GM13976 (cell line): ENCODE results near the gene CLRN3.

ENCODE experiments used
- DNase-seq: peaks from one replicate; pipeline ENCODE4 v3.0.0; 2012; ENCODE audit warnings: low spot score
- in situ Hi-C: fragments of 300-500 bp; cut with MboI; formaldehyde crosslinking; loops from one replicate; pipeline ENCODE4 v1.12.0; 2022; ENCODE audit warnings: low sequenced_read_pairs, mixed read lengths, inconsistent platforms; ENCODE audit not compliant: unreplicated experiment
- TF ChIP-seq, protein P1 (sequence below): IDR thresholded peaks from 2 replicates; pipeline ENCODE4 v1.5.1; 2012; ENCODE audit warnings: borderline replicate concordance, mild to moderate bottlenecking; ENCODE audit not compliant: insufficient read depth; ENCODE audit errors: extremely low read depth, missing control alignments, control extremely low read depth

The CLRN3 gene

GRCh38 chr10:127845756-127846155 is 47.0 kb downstream of the CLRN3 start:
- no peak for DNase-seq
- TF ChIP-seq, protein P1, sequence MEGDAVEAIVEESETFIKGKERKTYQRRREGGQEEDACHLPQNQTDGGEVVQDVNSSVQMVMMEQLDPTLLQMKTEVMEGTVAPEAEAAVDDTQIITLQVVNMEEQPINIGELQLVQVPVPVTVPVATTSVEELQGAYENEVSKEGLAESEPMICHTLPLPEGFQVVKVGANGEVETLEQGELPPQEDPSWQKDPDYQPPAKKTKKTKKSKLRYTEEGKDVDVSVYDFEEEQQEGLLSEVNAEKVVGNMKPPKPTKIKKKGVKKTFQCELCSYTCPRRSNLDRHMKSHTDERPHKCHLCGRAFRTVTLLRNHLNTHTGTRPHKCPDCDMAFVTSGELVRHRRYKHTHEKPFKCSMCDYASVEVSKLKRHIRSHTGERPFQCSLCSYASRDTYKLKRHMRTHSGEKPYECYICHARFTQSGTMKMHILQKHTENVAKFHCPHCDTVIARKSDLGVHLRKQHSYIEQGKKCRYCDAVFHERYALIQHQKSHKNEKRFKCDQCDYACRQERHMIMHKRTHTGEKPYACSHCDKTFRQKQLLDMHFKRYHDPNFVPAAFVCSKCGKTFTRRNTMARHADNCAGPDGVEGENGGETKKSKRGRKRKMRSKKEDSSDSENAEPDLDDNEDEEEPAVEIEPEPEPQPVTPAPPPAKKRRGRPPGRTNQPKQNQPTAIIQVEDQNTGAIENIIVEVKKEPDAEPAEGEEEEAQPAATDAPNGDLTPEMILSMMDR = no peak
- in situ Hi-C loops = no loop called here

DNA sequence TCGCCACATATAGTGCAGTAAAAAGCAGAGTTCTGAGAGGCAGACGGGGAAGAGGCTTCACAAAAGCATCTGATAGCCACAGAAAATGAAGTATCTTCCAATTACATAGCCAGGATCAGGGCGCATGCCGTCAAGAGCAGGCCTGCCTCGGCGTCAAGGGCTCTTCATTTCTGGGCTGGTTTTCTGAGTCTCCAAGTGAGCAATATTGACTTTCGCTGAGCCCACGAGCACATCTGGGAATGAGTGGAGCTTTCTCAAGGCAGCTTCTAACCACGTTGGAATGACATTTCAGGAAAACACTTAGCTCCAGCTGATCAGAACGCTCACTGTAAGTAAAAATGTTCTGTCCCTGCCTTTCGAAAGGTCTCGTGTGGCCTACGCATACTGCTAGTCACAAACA is 51.9 kb downstream of the CLRN3 start:
- DNase-seq = no peak
- TF ChIP-seq, protein P1 = no peak
- in situ Hi-C loops = no loop called here

DNA sequence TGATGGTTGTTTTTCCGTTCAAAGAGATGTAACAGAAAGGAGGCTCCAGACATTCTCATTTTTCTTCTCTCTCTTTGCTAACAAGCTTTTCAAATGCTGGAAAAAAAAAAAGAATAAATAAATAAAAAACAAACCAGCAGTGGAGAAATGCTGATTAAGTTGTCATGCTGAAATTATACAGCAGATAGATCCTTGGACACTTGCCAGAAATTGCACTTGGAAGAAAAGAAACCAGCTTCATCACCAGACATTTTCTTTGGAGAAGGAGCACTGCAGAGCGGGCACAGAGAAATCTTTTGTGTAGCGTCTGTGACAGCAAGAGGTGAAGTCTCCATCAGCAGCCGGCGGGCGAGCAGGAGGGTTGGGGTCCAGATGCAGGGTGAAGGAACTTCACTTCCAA is 55.8 kb downstream of the CLRN3 start:
- DNase-seq = no peak
- TF ChIP-seq, protein P1 = no peak
- in situ Hi-C loops = no loop called here

DNA sequence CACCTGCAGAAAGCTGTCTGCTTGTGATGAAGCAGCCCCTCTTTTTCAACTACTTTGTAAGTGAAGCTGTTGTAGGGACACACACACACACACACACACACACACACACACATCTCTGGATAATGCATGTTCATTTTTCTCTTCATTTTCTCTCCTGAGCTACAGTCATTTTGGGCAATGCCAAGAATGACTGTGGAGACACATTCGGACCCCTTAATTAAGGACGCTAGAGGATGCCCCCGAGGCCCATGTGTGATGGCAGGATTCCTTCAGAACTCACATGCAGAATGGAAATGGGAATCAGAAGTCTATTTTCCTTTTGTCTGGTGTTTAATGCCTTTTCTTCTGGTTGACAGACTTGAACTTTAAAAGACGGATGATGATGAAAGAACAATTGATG is 56.6 kb downstream of the CLRN3 start:
- no peak for DNase-seq
- TF ChIP-seq, protein P1 = no peak
- in situ Hi-C loops = no loop called here

GRCh38 chr10:127834791-127835190 is 58.0 kb downstream of the CLRN3 start:
- TF ChIP-seq, protein P1 = no peak
- DNase-seq = no peak
- in situ Hi-C loops = no loop called here

DNA sequence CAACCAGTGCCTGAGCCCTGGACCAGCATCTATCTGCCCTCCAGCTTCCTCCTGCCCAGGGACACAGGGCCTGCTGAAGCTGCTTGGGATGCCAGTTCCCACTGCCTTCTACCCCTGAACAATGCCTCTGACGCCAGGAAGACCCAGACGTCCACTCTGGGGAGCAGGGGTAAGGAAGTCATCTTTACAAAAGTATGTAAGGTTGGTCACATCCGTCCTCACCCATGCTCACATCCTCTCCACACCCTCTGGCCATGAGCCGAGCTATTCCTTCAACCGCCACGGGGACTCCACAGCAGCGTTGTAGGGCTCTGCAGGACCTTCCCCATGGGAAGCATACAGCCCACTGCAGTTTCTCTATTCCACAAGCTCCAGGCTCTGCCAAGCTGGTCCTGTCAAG is 58.5 kb downstream of the CLRN3 start:
- DNase-seq = no peak
- TF ChIP-seq, protein P1 = no peak
- in situ Hi-C loops = no loop called here

GRCh38 chr10:127833804-127834203 is 58.9 kb downstream of the CLRN3 start:
- DNase-seq = no peak
- in situ Hi-C loops = no loop called here
- TF ChIP-seq, protein P1 = no peak
